ENCODE results near the gene PTTG1IP. TPM values are rescaled to one million over a fixed set of nuclear protein-coding genes. Genes with fewer than 3 reads are reported as not detected.

The PTTG1IP gene
- total and polyA plus RNA-seq, 2 of the 13 experiments (the other 11 are each of a cell fraction or from before 2014, with no cell fraction given) = 161 to 700 TPM

GRCh38 chr21:44907225-44907965, 33.9 kb upstream of the PTTG1IP start (continued):
- TF ChIP-seq HNF1B (CRISPR knock-in tag; IDR thresholded peaks at IDR 0.05) = peak; percentile 49; the same call in 1 of the 2 replicates
- peak; percentile 54; the same call in 1 of the 2 replicates for TF ChIP-seq ZSCAN29 (CRISPR knock-in tag; conservative IDR thresholded peaks at IDR 0.05)
- TF ChIP-seq CTCF (CRISPR knock-in tag; IDR thresholded peaks at IDR 0.05) = peak; percentile 53
- TF ChIP-seq IRF9 (CRISPR knock-in tag; IDR thresholded peaks at IDR 0.05; ENCODE audit: borderline replicate concordance) = 0 out of 2 replicates have a peak, but pooled peaks have one; percentile 16
- TF ChIP-seq MEIS1 (CRISPR knock-in tag; IDR thresholded peaks at IDR 0.05; ENCODE audit: borderline replicate concordance) = 0 out of 2 replicates have a peak, but pooled peaks have one; percentile 28
- TF ChIP-seq HCFC1 (IDR thresholded peaks at IDR 0.05; ENCODE audit: low read depth, low read length) = no peak
- 0 out of 2 replicates have a peak, but pooled peaks have one; percentile 60 for TF ChIP-seq ZNF572 (CRISPR knock-in tag; IDR thresholded peaks at IDR 0.05)
- no peak for TF ChIP-seq ZNF513 (CRISPR knock-in tag; conservative IDR thresholded peaks at IDR 0.05)
- TF ChIP-seq PAXIP1 (CRISPR knock-in tag; conservative IDR thresholded peaks at IDR 0.05) = 0 out of 2 replicates have a peak, but pooled peaks have one; percentile 26
- no peak for TF ChIP-seq ZNF737 (CRISPR knock-in tag; IDR thresholded peaks at IDR 0.05; ENCODE audit: borderline replicate concordance)
- TF ChIP-seq MEF2D (CRISPR knock-in tag; IDR thresholded peaks at IDR 0.05) = peak; percentile 41; the same call in 1 of the 2 replicates
- no peak for TF ChIP-seq CENPBD1 (CRISPR knock-in tag; IDR thresholded peaks at IDR 0.05; ENCODE audit: borderline replicate concordance, low read depth)
- TF ChIP-seq ZNF576 (CRISPR knock-in tag; IDR thresholded peaks at IDR 0.05) = no peak
- no peak for TF ChIP-seq ZNF180 (CRISPR knock-in tag; IDR thresholded peaks at IDR 0.05; ENCODE audit: borderline replicate concordance, low read depth)
- 0 out of 2 replicates have a peak, but pooled peaks have one; percentile 25 for TF ChIP-seq ZNF343 (CRISPR knock-in tag; IDR thresholded peaks at IDR 0.05)
- TF ChIP-seq KDM5B (CRISPR knock-in tag; IDR thresholded peaks at IDR 0.05; ENCODE audit: borderline replicate concordance) = peak; percentile 43; the same call in 1 of the 2 replicates

Measured in HepG2 (cell line).